Embryonic facial prominence (tissue), 1 donor: ENCODE results near the gene RCAN2.
"Not testable (repeated sequence)": the region's sequence is repeated elsewhere in the genome, so short reads cannot be mapped to it uniquely, and the experiment has no call there.

Experiments
- DNase-seq: peaks from one replicate; pipeline ENCODE4 v3.0.0-alpha.2; 2016; ENCODE audit errors: extremely low spot score

RCAN2 gene

DNA sequence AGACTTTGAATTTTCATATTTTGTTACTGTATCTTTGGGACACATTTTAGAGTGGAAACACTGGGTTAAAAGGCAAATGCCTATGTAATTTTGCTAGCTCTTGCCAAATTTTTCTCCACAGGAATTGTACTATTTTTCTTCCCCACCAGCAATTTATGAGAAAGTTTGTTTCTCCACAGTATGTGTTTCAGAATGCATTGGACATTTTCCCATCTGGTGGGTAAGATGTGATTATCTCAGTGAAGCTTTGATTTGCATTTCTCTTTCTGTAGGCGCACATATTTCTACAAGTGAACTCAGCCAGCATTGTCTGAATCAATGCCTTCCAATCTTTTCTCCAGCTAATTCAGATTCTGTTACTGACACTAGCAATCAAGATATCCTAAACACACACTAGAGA, 157.8 kb downstream of the RCAN2 start:
- DNase-seq: no peak

DNA sequence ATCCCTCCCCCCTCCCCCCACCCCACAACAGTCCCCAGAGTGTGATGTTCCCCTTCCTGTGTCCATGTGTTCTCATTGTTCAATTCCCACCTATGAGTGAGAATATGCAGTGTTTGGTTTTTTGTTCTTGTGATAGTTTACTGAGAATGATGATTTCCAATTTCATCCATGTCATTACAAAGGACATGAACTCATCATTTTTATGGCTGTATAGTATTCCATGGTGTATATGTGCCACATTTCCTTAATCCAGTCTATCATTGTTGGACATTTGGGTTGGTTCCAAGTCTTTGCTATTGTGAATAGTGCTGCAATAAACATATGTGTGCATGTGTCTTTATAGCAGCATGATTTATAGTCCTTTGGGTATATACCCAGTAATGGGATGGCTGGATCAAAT, 158.8 kb downstream of the RCAN2 start:
- not testable (repeated sequence) for DNase-seq

DNA sequence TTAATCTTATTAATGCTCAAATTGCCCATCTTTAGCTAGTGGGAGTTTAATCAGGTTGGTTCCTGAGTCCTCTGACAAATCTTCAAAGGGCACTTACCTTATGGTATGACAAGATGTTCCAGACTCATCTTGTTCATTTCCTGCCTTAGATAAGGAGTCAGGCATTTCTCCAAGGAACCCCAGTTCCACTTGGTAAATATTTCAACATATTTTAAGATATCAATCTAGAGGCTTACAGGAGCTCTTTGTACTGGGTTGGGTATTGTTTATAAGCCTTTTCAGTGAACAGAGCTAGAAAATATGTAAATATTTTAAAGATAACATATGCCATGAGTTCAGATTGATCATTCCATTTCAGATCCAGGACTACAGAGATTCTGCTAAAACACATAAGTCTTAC, 159.8 kb downstream of the RCAN2 start:
- no peak for DNase-seq

DNA sequence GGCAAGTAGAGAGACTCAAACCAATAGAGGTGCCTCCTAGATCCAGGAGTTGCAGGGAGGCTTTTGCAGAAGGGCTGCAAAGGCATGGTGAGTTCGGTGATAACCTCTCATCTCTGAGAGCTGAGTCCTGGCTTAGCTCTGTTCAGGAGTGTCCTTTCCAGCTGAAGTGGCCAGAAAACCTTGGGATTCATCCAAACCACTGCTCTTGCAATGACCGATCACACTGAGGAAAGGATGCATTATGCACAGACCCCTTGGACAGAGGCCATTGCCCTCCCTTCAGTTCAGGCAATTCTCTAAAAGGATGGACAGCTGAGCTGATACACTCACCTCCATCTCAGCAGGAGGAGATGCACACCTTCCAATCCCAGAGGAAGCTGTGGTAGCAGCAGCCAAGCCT, 161.7 kb downstream of the RCAN2 start:
- no peak for DNase-seq

DNA sequence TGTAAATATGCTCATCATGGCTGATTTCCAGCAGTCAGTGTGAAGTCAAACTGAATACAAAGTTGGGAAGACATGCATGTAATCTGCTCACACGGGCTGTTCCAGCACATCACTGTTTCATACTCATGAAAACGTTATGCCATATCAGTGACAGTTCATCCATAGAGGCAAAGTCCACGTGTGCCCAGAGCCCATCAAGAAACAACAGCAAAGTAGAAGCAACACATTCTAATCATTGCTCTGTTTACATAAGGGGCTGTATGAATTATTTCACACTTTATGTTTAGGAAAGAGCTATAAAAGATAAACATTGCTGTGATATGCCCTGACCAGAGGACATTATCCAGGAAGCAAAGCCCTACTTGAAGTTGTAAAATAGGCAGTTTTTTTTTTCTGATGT, 163.5 kb downstream of the RCAN2 start:
- no peak for DNase-seq

DNA sequence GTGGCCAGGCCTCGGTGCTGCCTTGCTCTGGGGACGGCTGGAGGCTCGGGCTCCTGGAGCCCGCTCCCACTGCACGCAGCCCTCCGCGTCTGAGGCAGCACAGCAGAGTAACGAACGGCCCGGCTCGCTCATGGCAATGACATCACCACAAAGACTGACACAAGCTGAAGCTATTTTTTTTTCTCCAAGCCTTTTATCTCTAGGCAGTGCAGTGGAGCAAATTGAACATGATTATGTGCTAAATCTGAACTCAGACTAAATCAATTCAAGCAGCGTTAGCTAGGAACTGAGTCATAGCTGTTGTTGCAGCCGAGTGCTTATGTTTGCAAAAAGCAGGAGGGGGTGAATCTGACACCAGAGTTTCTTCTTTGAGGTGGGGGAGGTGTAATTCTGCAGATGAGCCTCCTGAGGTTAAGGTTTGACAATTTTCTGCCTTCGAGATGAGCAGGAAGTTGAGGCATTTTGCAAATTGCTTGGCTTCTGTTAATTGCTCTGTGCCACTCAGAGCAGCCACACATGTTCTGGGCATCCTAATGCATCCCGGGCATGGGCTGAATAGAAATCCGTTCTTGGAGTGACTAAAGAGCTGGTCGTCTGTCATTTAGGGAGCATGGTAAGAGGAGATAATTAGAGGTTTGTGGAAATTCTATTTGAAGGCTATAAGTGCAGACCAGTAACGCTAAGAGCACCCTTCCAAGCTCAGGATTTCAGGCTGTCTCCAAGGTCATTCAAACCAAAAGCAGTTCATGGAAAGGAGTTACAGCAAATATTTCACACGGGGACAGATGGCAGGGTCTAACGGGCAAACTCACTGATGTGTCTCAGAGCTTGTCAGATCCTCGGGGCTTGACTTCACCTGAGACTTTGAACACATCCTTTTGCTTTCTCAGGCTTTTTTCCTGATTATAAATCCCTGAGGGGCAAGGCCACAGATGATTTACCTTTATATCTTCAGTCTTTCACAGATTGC, 165.4 kb downstream of the RCAN2 start:
- no peak for DNase-seq

DNA sequence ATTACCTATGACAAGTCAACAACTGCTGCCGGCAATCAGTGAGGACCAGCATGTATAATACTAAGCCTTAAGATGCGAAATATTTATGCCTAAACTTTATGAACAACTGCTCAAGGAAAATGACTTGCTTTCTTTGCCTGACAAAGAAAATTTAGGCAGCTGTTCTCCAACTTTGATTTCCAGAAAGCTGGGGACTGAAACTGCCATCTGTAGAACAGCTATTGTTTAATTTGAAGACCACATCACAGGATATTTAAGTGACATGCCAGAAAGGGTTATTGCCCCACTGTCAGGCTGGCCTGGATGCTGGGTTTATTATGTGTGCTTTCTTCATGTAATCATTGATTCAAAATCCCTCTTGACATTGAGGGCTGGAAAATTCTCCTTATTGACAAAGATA, 166.5 kb downstream of the RCAN2 start:
- DNase-seq: no peak

DNA sequence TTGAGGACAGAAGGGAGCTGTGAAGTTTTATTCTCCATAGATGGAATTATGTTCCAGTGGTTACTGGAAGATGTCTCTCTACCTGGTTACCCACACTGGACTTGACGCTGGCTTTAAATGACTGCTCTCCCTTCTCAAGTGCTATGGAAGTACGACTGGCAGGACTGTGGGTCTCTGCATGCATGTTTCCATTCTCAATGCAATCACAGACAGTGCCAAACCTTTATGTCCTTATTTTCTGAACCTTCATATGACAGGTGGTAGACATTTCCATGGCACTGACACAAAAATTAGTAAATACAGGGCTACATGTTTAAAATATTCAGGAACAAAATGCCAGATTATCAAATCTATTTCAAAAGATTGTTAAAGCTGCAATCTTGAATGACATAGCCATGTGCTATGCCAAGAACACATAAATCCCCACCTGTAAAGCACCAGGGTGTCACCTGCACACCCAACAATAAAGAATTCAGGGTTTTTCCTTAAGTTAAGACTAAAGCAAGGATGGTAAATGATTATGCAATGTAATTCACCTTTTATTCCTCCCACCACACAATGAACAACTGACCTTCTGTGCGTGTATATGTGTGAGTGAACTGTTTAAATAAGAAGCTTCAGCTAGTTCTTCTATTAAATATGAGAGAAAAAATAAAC, 167.2 kb downstream of the RCAN2 start:
- no peak for DNase-seq

DNA sequence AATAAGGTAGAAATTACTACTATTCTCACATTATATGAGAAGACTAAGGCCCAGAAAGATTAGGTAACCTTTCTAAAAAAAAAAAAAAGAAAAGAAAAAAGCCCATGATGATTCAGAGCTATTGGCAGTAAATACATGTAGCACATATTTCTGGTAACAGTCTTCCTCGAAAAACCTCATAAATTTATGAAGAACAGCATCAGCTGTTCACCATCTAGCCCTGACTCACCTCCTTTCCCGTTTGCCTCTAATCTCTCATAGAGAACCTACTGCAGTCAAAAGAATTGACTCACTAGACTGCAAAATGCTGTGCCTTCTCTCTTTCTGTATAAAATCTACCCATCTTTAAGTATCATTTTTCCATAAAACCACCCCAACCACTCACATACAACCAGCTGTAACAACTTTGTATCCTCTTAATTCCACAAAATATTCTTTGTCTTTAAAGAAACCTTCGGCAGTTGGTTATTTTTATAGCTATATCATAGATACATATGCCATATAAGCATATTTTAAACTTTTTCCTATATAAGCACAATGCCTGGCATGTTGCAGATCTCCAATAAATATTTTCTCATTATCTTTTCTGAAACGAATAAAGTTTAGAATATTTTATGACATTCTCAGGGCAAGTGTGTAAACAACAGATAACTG, 167.8 kb downstream of the RCAN2 start:
- DNase-seq: no peak

DNA sequence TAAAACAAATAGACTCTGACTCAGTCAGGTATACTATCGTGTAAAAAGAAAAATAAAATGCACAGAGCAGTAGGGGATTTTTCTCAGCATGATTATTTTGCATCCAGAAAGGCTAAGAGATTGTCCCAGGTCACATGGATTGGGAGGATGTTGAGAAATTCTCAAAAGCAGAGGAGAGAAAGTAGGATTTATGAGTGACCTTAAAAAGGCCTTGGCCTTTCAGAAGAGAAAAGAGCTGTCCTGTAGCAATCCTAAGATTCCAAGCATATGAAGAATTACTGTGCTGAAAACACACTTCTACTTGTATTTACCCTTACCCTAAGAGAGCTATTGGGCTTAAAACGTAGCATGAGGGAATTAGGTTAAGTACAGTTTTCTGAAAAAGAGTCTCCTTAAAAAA, 170.7 kb downstream of the RCAN2 start:
- no peak for DNase-seq

DNA sequence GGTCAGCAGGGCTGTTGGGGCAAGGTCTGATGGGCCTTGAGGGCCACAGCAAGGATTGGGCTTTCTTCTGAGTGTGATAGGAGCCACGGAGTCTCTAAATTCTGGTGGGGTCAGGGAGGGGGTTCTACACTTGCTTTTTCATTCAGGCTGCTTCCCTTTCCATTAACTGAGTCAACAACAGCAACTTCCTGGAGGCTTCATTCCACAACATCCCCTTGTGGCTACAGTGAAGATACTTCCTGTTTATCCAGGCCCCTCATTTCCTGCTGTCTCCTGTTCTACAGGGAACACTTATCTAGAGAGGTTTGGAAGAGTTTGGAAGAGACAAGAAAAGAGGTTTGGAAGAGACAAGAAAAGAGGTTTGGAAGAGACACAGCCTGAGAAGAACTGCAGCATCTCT, 175.7 kb downstream of the RCAN2 start:
- DNase-seq: no peak

DNA sequence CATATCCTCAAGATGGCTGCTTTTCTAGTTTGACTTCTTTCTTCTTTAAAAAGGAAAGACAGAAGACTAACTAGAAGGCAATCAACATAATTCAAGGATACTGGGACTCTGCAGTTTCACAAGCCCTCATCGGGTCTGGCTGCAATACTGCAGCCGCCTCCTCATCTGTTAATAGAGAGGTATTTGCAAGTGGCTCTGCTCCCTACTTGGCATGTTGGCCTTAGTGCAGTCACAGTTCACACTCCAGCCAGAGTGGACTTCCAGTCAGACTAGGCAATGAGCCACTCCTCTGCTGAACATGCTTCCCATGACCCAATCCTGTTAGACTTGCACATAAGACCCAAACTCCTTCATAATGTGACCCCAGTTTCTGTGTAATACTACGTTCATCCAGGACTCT, 178.6 kb downstream of the RCAN2 start:
- no peak for DNase-seq

DNA sequence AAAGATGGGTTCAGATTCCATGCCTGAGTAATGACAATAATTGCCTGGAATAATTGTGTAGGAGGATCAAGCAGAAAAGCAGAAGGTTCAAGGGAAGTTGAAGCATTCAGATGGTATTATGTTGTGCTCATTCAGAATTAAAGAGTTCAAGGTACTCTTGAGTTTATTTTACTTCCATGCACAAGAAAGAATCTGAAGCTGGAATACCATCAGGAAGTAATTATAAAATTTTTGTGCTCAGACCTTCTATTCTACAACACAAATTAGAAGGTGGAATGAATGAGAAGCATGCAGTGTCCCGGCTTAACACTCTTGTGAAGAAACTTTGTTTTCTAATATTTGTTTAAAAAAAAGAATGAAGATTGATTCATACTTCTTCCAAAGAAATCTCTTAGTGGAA, 181.1 kb downstream of the RCAN2 start:
- no peak for DNase-seq

DNA sequence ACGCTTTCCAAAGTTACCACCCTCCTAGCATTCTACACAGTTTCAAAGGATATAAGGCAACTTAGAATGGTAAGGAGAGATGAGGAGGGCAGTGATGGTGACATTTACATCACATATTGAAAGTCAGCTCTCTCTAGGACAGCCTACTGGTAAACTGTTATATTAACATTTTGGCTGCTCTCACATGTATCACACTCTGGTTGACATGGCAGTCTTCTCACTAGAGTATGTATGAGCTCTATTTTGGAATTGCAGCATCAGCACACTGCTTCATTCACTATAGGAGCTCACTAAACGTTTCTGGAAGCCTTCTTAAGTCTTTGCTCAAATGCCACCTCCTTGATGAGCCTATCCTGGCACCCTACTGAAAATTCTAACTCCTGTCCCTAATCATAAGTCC, 184.8 kb downstream of the RCAN2 start:
- DNase-seq: no peak

DNA sequence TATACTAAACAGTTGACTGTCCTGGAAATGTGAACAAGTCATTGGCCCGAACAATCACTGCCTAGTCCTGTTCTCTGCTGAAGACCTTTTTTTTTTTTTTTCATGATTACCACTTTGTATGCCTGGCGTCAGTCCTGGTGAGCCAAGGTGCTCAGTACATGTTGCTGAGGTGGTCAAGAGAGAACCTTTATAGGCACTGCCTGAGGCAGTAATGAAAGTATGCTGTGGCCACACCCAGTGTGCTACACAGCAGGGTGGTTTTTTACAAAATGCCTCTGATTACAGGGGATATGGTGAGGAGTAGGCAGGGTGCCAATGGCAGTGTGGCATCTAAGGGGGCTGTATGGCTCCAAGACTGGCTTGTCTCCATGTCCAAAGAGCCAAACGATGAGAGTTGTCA, 185.4 kb downstream of the RCAN2 start:
- DNase-seq: no peak

DNA sequence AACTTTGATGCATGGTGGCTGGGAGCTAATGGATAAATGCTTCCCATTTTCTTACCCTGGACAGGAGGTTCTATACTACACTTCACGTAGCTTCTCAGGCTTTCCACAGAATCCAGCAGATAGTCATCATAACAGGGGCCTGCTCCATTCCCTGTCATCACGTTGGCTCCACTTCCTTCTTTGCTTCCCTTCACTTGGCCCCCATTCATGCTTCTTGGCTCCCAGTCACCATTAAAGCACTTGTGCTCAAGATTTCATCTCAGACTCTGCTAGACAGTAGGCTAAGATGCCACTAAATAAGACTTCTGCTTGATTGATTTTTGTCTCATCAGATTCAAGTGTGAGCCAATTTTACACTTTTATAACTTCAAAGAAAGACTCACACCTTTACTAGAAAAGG, 186.0 kb downstream of the RCAN2 start:
- DNase-seq: no peak

DNA sequence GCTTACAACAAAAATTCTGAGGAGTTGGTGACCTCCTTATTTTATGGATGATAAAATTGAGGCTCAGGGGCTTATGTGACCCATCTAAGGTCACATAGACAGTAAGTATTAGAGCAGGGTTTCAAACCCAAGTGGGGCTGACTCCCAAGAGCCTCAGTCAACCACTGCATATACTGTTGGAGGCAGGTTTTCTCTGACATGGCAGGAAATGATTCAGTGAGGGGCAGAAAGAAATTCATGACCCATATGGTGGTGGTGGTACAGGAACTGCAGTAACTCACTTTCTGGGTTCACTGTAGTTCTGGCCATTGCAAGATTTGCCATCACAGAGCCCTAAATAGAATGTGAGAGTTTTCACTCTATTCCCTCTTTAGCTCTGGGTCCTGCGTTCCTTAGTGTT, 188.4 kb downstream of the RCAN2 start:
- DNase-seq: no peak

DNA sequence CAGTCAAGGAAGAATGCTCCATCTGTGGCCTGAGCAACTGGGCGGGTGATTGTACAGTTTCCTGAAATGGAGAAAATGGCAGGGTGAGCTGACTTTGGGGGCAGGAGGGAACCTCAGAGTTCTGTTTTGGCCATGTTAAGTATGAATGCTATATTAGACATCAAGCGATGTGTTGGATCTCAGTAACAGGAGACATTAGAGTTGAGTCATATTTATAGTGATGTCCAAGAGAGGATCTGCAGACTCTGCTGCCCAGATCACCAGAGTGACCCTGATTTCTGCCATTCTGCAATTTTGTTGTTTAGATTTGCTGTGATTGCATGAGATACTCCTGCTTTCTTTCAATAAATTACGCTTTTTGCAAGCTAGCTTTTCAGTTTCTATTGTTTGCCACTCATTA, 189.1 kb downstream of the RCAN2 start:
- DNase-seq: no peak

DNA sequence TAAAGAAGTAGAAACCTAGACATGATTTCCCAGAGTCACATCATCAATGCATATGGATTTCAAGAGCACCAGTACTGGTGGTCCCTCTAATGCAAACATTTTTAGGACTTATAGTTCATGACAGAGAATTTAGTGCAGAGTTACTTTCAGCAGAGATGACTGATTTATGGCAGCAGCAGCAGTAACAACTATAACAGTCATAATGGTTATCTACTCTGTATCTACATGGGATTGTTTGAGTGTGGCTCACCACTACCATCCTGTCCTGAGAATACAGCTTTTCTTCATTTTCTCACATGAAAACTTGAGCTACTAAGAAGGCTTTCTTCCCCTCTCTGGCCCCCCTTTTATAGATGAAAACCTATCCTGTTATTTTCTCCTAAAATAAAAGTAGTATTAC, 192.0 kb downstream of the RCAN2 start:
- no peak for DNase-seq

DNA sequence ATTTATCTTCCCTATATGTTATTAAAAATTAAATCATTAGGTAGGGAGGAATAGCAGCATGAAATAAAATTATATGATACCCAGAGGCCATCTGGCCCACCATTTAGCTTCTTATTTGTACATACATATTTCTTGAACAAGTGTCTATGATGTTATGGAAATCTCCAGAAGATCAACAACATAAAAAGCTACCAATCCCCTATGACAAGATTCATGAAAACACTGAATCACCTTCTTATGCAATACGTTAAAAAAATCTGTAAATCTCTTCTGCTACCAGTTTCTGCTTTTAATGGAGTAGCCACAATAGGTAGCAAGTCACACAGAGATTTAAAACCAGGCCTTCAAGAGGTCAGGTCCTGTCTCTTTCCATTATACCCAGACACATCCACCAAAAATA, 194.7 kb downstream of the RCAN2 start:
- no peak for DNase-seq

DNA sequence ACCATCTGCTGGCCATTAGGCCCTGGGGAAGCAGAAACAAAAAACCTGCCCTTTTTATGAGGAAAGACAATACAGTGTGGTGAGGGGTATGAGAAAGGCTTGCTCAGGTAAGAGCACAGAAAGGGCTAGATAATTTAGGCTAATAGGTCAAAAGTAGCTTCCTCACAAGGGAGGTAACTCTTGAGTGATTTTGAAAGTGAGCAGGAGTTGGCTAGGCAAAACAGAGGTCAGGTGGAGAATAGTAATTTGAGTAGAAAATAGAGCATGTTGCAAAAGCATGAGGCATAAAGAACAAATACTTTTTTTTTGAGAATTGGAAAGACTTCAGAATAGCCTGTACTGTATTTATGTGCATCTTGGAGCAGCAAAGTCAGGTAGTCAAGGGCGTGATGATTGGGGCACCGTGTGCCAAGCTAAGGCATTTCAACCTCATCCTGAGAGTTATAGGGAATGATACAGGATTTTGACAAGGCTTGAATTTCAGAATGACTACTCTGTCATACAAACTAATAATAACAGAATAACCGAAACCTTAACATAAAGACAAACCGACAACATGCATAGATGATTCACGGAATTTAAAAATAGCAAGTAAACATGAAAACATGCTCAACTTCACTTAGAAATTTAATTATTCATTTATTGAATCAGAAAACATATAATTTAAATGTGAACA, 197.5 kb downstream of the RCAN2 start:
- no peak for DNase-seq

DNA sequence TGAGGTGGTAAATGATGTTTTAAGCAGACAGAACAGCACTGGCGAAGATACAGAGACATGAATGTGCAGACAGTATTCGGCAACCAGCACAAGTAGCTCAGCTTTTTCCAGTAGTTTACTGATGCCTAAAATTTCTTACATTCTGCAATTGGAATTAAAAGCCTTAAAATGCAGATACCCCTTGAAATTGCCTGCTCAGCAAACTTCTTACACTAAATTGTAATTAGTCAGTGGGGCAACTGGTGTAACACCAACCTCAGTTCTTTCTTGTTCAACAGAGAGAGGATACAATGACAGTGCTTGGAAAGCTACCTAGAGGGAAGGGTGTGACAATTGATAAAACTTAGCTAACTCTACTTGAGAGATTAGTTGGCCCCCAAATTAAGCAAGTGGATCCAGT, 199.4 kb downstream of the RCAN2 start:
- DNase-seq: no peak
